Measurements from ENCODE around the gene PEX12.
"Not testable (repeated sequence)": the region's sequence is repeated elsewhere in the genome, so short reads cannot be mapped to it uniquely, and the experiment has no call there.

PEX12 gene

DNA sequence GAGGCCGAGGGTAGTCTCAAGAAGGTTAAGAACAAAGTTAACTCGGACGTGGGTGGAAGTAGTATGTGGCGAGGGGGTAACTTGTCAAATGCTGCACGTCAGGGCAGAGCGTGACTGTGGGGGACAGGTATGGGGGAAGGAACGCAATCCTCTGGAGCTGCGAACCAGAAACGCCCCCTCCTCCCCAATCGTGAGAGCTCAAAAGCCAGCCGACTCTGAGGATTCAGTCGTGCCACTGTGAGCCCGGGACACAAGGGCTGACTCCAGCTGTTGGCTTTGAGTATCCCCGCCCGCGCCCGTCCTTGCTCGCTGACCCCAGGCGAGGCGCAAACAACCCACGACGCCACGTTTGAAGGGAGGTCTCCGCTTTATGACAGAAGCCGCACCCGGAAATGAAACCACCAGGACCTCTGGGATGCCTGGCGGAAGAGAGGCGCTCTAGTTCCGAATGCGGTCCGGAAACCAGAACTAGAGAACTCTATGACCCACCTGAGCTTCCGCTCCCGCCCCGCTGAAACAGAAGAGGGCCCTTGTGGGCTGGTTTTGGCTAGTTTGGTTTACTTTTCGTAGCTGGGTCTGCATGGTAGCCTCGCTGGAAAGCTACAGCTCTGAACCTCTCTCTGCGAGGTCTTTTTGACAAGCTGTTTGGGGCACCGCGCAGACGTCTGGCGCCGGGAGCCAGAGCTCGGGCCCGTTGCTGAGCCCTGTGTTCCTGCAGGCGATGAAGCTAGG lies at the start of gene PEX12:
PEX12 (minus strand) TSS at position 375 of the 732 bp plus-strand sequence. CDS start 550 bp downstream, outside the sequence.
- DNase-seq = peak; percentile 76

GRCh38 chr17:35627417-35627816 lies 49.0 kb upstream of the PEX12 start:
- DNase-seq = no peak

DNA sequence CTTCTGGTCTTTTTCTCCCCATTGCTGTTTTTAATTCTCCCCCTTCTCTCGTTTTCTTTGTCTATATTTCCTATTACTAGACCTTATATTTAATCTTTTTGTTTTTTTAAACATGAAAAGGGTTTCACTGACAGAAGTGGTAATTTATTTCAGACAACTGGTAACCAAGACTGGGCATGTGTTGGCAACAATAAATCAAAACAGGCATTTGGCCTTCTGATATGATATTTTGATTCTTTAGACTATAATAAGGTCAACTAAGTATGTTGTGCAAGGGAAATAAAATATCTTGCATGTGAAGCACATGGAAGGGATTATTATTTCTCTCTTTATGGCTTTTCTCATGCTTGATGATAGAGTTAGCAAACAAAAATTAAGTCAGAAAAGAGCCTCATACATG lies 43.4 kb upstream of the PEX12 start:
- DNase-seq = no peak

DNA sequence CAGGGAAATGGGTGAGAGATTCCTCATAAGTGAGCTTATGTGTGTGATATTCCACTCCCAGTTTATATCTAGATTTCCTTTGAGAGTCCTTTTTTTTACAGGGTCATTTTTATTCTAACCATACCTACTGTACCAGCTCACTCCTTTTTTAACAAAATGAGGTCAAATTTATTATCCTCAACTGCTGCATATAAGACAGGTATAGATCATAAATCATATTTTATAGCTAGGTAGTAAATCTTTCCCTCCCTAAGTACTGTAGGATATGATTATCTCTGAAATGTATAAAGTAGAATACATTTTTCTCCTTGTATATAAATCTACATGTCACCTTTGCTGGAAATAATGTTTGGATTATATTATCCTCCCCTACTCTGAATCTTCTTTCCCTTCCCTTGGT lies 40.3 kb upstream of the PEX12 start:
- DNase-seq = no peak

DNA sequence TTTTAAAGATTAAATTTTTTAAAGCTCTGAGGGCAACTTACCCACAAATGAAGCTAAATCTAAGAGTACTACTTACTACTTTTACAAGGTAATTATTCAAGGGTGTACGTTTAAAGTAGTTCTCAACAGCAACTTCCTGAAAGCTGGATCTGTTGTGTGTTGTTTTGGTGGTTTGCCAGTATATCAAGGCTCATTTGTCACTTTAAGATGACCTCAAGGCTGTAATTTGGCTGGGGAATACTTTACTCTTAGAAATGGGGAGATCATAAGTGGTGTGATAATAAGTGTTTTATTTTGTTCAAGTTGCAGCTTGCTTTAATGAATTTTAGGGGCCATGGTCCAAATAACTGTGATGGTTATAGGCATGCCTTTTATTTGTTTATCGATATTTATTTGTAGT lies 39.1 kb upstream of the PEX12 start:
- DNase-seq = no peak

DNA sequence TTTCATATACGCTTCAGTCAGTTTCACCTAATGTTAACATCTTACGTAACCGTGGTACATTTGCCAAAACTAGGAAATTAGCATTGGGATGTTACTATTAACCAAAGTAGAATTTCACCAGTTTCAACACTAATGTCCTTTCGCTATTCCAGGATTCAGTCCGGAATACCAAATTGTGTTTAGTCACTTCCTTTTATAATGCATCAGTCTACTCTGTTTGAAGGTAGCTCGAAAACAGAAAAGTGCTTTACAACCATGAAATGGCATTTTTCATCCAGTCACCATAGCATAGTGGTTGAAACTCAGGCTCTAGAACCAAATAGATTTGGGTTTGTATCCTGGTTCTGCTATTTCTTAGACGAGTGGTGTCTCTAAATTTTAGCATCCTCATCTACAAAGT lies 38.2 kb upstream of the PEX12 start:
- no peak for DNase-seq

GRCh38 chr17:35614810-35615209 lies 36.4 kb upstream of the PEX12 start:
- no peak for DNase-seq

GRCh38 chr17:35612924-35613521 lies 34.7 kb upstream of the PEX12 start:
- peak; percentile 38 for DNase-seq

DNA sequence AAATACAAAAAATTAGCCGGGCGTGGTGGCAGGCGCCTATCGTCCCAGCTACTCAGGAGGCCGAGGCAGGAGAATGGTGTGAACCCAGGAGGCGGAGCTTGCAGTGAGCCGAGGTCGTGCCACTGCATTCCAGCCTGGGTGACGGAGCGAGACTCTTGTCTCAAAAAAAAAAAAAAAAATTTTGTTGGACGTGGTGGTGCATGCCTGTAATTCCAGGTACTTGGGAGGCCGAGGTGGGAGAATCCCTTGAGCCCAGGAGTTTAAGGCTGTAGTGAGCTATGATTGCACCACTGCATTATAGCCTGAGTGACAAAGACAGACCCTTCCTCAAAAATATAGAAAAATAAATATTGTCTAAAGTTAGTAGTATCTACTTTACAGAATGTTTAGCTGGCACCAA lies 32.4 kb upstream of the PEX12 start:
- DNase-seq = not testable (repeated sequence)

DNA sequence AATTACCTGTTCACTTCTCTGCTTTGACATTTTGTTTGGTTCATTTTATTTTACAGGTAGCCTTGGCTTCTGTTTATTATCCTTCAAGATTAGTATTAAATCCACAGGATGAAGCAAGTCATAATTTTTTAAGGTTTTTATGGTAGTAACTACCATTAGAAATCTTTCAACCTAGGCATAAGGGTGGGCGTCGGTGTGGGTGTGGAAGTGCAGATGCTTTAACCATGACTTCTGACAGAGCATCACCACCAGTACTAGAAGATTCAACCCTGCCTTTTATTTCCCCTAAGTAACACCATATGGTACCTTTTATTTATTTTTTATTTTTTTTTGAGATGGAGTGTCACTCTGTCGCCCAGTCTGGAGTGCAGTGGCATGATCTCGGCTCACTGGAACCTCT lies 31.5 kb upstream of the PEX12 start:
- no peak for DNase-seq

DNA sequence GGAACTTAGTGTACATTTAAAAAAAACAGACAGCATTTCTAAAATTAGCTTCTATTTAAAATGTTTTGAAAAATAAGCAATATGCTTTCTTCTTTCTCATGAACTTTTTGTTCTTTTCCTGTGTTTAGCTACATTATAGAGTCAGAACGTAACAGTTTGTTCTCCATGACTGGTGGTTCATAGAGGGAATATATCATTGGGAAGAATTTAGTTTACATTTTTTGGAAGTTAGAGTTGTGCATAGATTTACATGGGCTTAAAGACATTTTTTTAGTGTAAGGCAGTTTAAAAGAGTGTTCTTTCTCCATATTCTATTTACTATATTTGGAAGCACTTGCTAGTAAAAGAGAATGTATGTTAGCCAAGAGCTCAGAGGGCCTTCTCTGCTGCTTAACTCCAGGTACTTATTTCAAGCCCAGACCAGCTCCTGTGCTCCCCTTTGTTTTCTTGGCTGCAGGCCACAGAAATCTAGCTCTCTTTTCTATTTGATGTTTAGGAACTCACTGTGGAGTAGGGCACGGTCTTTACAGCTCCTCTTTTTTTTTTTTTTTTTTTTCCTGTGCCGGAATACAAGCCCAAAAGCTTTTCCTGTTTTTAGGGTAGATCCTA lies 29.0 kb upstream of the PEX12 start:
- no peak for DNase-seq

DNA sequence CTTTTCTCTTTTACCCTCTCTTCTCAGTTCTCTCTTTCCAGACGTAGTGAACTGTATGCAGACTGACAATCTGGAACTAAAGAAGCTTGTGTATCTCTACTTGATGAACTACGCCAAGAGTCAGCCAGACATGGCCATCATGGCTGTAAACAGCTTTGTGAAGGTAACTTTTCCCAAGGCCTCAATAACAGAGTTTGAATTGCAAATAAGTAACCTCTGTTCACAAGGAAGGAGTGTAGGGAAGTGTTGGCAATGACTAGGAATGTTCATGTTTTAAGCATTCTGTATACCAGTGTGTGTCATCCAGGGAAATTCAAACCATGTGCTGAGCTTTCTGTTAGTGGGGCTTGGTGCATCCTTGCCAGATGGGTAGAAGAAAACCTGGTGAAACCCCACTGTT lies 27.3 kb upstream of the PEX12 start:
- no peak for DNase-seq

GRCh38 chr17:35603674-35604073 lies 25.3 kb upstream of the PEX12 start:
- no peak for DNase-seq

GRCh38 chr17:35597604-35598003 lies 19.2 kb upstream of the PEX12 start:
- DNase-seq = no peak

GRCh38 chr17:35596530-35597233 lies 18.3 kb upstream of the PEX12 start:
- no peak for DNase-seq

DNA sequence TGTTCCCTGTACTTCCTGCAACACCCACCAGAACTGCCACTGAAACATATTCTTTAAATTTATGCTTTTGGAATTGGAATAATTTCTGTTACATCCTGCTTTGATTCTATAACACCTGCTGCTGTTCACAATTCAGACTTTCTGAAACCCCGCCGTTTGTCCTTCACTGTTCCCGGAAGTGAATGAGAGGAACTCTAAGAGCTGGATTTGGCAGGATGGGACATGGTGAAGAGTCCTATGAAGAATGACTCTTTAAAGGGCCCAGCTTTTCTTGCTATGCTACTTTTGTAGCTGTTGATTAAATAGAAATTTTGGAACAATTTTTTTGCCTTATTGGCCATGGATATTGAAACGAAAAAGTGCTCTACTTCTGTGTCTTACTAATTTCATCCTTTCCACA lies 17.7 kb upstream of the PEX12 start:
- DNase-seq = no peak

DNA sequence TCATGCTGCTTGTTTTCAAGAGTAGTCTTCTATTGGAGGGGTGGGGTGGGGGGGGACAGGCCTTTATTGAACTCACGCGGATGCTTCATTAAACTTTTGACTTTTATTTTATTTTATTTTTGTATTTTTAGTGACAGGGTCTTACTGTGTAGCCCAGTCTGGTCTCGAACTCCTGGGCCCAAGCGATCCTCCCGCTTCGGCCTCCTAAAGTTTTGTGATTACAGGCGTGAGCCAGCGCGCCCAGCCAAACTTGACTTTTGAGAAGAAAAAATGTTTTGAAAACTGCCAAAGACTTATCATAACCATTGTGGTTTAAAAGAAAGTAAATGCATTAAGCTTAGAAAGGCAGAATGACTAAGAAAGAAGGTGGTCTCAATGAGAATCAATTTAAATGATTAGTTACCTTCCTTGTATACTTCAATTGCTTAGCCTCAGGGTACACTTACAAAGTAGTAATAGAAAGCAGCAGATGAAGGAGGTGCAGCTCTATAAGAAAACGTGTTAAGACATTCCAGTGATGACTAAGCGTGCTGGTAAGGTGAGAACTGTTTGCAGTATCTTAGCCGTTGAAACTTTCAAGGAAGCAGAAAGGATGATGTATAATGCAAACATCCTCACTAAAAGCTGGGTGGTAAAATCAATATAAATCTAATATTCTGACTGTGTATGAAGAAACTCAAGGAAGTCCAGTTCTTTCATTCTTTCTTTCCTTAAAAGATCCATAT lies 10.0 kb upstream of the PEX12 start:
- no peak for DNase-seq

GRCh38 chr17:35587074-35587961 lies 8.9 kb upstream of the PEX12 start, which contains the start of gene AP2B1:
AP2B1 (plus strand) TSS chr17:35587322; CDS start chr17:35594031, 6,709 bp downstream.
- peak; percentile 94 for DNase-seq

DNA sequence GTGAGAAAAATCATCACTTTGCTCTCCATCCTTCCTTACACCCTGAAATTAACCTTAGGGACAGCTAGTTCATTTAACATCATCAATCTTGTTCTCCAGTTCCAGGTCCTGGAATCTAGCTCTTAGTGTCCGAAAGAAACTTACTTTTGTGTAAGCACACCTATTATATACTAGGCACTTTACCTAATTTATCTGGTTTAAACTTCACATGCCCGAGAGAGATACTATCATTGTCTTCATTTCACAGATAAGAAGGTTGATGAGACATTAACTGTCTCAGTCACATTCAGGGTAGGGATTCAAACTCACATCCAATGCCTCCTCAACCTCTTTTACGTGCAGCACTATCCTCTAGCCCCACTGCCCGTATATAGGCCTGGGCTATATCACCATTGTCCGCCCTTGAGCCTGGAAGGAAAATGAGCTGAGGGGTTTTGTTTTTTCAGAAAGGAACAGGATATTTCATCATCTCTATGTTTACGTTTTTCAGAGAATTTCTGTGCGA lies 8.2 kb upstream of the PEX12 start:
- DNase-seq = no peak

DNA sequence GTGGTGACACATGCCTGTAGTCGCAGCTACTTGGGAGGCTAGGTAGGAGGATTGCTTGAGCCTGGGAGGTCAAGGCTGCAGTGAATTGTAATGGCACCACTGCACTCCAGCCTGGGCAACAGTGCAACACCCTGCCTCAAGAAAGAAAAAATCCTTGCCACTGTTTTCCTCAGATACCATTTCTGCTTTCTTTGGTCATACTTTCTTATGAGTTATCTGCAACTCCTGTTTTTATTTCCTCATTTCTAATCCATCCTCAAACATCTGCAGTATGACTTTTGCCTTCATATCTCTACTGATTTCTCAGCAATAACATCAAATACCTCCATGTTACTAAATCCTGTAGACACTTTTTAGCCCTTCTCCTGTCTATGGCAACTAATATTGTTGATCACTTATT lies 5.7 kb upstream of the PEX12 start:
- peak; percentile 49 for DNase-seq

- DNase-seq = no peak
Observed at GRCh38 chr17:35578929-35579432, 610 bp upstream of the PEX12 start.

GRCh38 chr17:35577830-35578196 lies 558 bp downstream of the PEX12 start:
- DNase-seq = no peak
